C4-2B (cell line): Measurements from ENCODE around the gene TFB1M.

ENCODE experiments used
- H3K27ac ChIP-seq: fragments of 450-650 bp; 2 replicates; pipeline ENCODE4 v1.5.1; 2017
- ZFX ChIP-seq: fragments of 450-650 bp; IDR thresholded peaks from 2 replicates; pipeline ENCODE4 v1.6.1; 2017
- TF ChIP-seq, protein P1 (sequence below): fragments of 450-650 bp; conservative IDR thresholded peaks from 2 replicates; pipeline ENCODE4 v1.5.1; 2017; ENCODE audit warnings: mild to moderate bottlenecking

The TFB1M gene

DNA sequence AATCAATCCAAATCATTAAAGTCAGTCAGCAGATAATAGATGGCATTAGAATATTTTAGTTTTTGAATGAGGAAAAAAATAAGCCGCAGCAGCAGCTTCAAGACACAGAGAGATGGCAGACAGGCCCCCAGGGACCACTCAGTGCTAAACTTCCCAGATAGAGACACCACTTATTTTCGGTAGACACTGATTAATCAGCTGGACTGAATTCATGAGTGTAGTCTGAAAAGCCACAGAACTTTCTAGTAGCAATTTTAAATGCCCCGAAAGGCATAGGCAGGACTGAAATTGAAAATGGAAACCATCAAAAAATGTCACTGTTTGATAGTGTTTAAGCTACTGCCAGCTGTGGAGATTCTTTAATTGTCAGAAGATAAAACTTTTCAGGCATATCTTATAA lies 53.6 kb downstream of the TFB1M start:
- TF ChIP-seq ZFX: no peak
- TF ChIP-seq, protein P1, sequence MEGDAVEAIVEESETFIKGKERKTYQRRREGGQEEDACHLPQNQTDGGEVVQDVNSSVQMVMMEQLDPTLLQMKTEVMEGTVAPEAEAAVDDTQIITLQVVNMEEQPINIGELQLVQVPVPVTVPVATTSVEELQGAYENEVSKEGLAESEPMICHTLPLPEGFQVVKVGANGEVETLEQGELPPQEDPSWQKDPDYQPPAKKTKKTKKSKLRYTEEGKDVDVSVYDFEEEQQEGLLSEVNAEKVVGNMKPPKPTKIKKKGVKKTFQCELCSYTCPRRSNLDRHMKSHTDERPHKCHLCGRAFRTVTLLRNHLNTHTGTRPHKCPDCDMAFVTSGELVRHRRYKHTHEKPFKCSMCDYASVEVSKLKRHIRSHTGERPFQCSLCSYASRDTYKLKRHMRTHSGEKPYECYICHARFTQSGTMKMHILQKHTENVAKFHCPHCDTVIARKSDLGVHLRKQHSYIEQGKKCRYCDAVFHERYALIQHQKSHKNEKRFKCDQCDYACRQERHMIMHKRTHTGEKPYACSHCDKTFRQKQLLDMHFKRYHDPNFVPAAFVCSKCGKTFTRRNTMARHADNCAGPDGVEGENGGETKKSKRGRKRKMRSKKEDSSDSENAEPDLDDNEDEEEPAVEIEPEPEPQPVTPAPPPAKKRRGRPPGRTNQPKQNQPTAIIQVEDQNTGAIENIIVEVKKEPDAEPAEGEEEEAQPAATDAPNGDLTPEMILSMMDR: no peak
- no peak overlapping the region for H3K27ac ChIP-seq

- H3K27ac ChIP-seq: no peak overlapping the region
- no peak for TF ChIP-seq ZFX
- TF ChIP-seq, protein P1: no peak
Observed at GRCh38 chr6:155259897-155260296, 54.4 kb downstream of the TFB1M start.

GRCh38 chr6:155259204-155259603 lies 55.1 kb downstream of the TFB1M start:
- H3K27ac ChIP-seq: no peak overlapping the region
- no peak for TF ChIP-seq ZFX
- TF ChIP-seq, protein P1: no peak

- H3K27ac ChIP-seq: no peak overlapping the region
- TF ChIP-seq, protein P1: no peak
- no peak for TF ChIP-seq ZFX
Observed at GRCh38 chr6:155257796-155258195, 56.5 kb downstream of the TFB1M start.

DNA sequence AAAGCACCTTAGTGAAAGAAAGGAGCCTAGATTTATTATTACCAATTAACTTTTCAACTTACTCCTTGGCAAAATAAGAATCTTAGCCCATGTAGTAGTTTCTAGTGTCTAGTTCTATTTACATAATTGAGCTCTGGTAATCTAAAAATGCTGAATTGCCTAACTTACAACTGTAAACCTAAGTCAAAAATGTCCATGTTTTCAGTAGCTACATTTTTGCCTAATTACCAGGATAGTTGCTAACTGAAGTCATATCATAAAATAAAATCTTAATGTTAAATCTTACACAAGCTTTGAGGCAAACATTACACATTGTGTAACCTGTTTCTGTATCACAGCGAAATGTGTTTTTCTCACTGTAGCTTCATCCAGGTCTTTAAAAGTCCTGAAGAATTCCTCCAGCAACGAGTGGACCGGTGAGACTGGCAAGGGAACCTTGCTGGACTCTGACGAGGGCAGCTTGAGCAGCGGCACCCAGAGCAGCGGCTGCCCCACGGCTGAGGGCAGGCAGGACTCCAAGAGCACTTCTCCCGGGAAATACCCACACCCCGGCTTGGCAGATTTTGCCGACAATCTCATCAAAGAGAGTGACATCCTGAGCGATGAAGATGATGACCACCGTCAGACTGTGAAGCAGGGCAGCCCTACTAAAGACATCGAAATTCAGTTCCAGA lies 58.0 kb downstream of the TFB1M start:
- TF ChIP-seq, protein P1: no peak
- TF ChIP-seq ZFX: no peak
- no peak overlapping the region for H3K27ac ChIP-seq

DNA sequence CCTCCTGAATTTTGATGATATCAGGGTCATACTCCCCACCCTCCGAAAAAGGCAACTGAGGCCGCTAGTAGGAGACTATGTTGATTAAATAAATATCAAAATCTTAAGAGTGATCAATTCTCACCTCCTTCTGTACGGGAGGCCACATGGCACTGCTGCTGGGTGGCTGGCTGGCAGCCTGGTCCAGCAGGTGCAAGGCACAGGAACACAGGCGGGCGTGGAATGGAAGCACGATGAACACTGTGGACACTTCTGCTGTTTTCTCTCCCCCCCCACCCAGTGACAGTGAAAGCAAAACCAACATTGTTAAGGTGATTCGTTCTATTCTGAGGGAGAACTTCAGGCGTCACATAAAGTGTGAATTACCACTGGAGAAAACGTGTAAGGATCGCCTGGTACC lies 60.1 kb downstream of the TFB1M start:
- TF ChIP-seq ZFX: no peak
- TF ChIP-seq, protein P1: no peak
- no peak overlapping the region for H3K27ac ChIP-seq

GRCh38 chr6:155253337-155253736 lies 60.9 kb downstream of the TFB1M start:
- H3K27ac ChIP-seq: no peak overlapping the region
- TF ChIP-seq, protein P1: no peak
- TF ChIP-seq ZFX: no peak
